A673 (cell line): Measurements from ENCODE around the gene EPS15.

Source experiments
- EZH2 ChIP-seq: fragments of 200-600 bp; sonication (generic); IDR thresholded peaks from 2 replicates; pipeline ENCODE4 v1.6.1; 2017; ENCODE audit warnings: borderline replicate concordance, low read depth, mild to moderate bottlenecking, mixed read lengths, antibody characterized with exemption, low read length; ENCODE audit not compliant: poor library complexity, severe bottlenecking
- TF ChIP-seq, protein P1 (sequence below): fragments of 300-800, 200-600 bp; sonication (generic); conservative IDR thresholded peaks from 2 replicates; pipeline ENCODE4 v1.5.1; 2017; ENCODE audit warnings: low read depth, mild to moderate bottlenecking, antibody characterized with exemption, low read length, moderate library complexity, mixed read lengths

DNA sequence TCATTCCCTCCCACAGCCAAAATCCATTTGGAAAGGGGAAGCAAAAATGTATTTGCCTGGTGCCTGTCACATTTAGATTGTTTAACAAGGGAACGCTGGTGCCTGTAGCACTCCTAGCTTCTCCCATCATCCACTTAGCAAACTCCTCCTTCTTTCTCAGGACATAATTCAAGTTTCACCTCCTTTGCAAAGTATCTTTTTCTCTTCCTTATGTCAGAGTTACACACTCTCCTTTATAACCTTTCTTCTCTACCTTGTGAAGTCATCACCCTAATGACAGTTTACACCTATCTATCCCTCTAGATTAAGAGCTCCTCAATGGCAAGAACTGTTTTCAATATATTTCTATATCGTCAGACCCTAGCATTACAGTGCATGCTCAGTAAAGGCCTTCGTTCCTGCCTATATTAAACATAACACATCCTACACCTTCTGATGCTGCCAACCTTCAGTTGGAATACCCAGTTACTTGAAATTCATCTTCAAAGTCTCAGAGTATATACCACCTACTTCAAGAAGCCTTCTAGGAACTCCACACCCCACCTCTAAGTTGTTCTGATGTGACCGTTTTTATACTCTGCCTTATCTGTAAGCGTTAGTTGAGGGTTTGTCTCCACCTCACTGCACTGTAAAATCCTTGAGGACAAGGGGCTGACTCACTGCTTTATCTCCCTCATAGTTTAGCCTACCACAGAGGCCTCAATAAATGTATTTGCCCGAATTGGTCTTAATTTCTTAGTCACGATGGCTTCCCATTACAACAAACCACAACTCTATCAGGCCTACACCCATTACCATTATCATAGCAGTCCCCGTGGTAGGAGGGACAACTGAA is 1.0 kb upstream of the EPS15 start:
- TF ChIP-seq, protein P1, sequence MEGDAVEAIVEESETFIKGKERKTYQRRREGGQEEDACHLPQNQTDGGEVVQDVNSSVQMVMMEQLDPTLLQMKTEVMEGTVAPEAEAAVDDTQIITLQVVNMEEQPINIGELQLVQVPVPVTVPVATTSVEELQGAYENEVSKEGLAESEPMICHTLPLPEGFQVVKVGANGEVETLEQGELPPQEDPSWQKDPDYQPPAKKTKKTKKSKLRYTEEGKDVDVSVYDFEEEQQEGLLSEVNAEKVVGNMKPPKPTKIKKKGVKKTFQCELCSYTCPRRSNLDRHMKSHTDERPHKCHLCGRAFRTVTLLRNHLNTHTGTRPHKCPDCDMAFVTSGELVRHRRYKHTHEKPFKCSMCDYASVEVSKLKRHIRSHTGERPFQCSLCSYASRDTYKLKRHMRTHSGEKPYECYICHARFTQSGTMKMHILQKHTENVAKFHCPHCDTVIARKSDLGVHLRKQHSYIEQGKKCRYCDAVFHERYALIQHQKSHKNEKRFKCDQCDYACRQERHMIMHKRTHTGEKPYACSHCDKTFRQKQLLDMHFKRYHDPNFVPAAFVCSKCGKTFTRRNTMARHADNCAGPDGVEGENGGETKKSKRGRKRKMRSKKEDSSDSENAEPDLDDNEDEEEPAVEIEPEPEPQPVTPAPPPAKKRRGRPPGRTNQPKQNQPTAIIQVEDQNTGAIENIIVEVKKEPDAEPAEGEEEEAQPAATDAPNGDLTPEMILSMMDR: no peak
- no peak for TF ChIP-seq EZH2
